Progenitor cell of endocrine pancreas (in vitro differentiated cells): ENCODE measurements around the gene USP17L20. TPM values are rescaled to one million over a fixed set of nuclear protein-coding genes. Genes with fewer than 3 reads are reported as not detected.
"Not testable (repeated sequence)": the region's sequence is repeated elsewhere in the genome, so short reads cannot be mapped to it uniquely, and the experiment has no call there.

Experiments
- DNase-seq: peaks from one replicate; pipeline ENCODE4 v3.0.0; 2021; ENCODE audit warnings: low spot score; ENCODE audit not compliant: unreplicated experiment
- H3K27ac Mint-ChIP-seq: 2 replicates; pipeline ENCODE4 v1.8.0; 2021; ENCODE audit warnings: mild to moderate bottlenecking, moderate library complexity, mixed read lengths
- H3K27me3 Mint-ChIP-seq: 2 replicates; pipeline ENCODE4 v1.8.0; 2021; ENCODE audit warnings: mixed read lengths
- H3K36me3 Mint-ChIP-seq: 2 replicates; pipeline ENCODE4 v1.8.0; 2022; ENCODE audit warnings: mixed read lengths; ENCODE audit not compliant: insufficient read depth
- H3K4me1 Mint-ChIP-seq: 2 replicates; pipeline ENCODE4 v1.8.0; 2021; ENCODE audit warnings: low read depth, mixed read lengths
- H3K4me3 Mint-ChIP-seq: 2 replicates; pipeline ENCODE4 v1.8.0; 2021; ENCODE audit warnings: low read depth, mild to moderate bottlenecking, moderate library complexity, mixed read lengths
- H3K9me3 Mint-ChIP-seq: 2 replicates; pipeline ENCODE4 v1.8.0; 2021; ENCODE audit warnings: low read depth, mixed read lengths
- total RNA-seq: library from RNA; stranded (reverse); gene quantifications from 2 replicates; pipeline ENCODE4 v1.2.1, GENCODE V29; 2021

Gene USP17L20
- total RNA-seq, 1 donor from 2014 or later: not detected

- H3K27ac Mint-ChIP-seq, DNase-seq, H3K36me3 Mint-ChIP-seq, H3K27me3 Mint-ChIP-seq, H3K4me3 Mint-ChIP-seq, H3K9me3 Mint-ChIP-seq, H3K4me1 Mint-ChIP-seq: not testable (repeated sequence)
Measured at GRCh38 chr4:9262572-9262971, 4.6 kb downstream of the USP17L20 start, which contains the start of gene USP17L21. TSS of gene USP17L21 (plus strand) at chr4:9262872. CDS start at chr4:9262872, 0 bp downstream.

- not testable (repeated sequence) for H3K27me3 Mint-ChIP-seq, H3K4me3 Mint-ChIP-seq, H3K27ac Mint-ChIP-seq, DNase-seq, H3K36me3 Mint-ChIP-seq, H3K4me1 Mint-ChIP-seq, H3K9me3 Mint-ChIP-seq
Measured at GRCh38 chr4:9267319-9267718, 9.4 kb downstream of the USP17L20 start, which contains the start of gene USP17L22. TSS of gene USP17L22 (plus strand) at chr4:9267619. CDS start at chr4:9267619, 0 bp downstream.

GRCh38 chr4:9271719-9272118 lies 13.8 kb downstream of the USP17L20 start:
- not testable (repeated sequence) for H3K27me3 Mint-ChIP-seq, H3K9me3 Mint-ChIP-seq, H3K27ac Mint-ChIP-seq, H3K36me3 Mint-ChIP-seq, H3K4me3 Mint-ChIP-seq, H3K4me1 Mint-ChIP-seq
- peak; percentile 22 for DNase-seq

Other genes with a start within 250 kb of the USP17L20 start
- gene FAM90A26, start 87.7 kb upstream of the USP17L20 start, total RNA-seq: not detected in 2 replicates
- not detected in 2 replicates for gene USP17L10, start 47.5 kb upstream of the USP17L20 start, total RNA-seq
- not detected in 2 replicates for gene USP17L11, start 42.7 kb upstream of the USP17L20 start, total RNA-seq
- not detected in 2 replicates for gene USP17L12, start 38.0 kb upstream of the USP17L20 start, total RNA-seq
- gene USP17L13, start 33.2 kb upstream of the USP17L20 start, total RNA-seq: not detected in 2 replicates
- not detected in 2 replicates for gene USP17L15, start 23.7 kb upstream of the USP17L20 start, total RNA-seq
- gene USP17L17, start 14.2 kb upstream of the USP17L20 start, total RNA-seq: not detected in 2 replicates
- gene USP17L18, start 9.5 kb upstream of the USP17L20 start, total RNA-seq: not detected in 2 replicates
- not detected in 2 replicates for gene USP17L19, start 4.7 kb upstream of the USP17L20 start, total RNA-seq
- not detected in 2 replicates for gene USP17L21, start 4.7 kb downstream of the USP17L20 start, total RNA-seq
- not detected in 2 replicates for gene USP17L22, start 9.5 kb downstream of the USP17L20 start, total RNA-seq
- gene USP17L24, start 67.0 kb downstream of the USP17L20 start, total RNA-seq: not detected in 2 replicates
- gene USP17L25, start 71.8 kb downstream of the USP17L20 start, total RNA-seq: not detected in 2 replicates
- not detected in 2 replicates for gene USP17L26, start 76.5 kb downstream of the USP17L20 start, total RNA-seq
- not detected in 2 replicates for gene USP17L5, start 81.3 kb downstream of the USP17L20 start, total RNA-seq
- not detected in 2 replicates for gene USP17L27, start 86.0 kb downstream of the USP17L20 start, total RNA-seq
- gene USP17L28, start 90.8 kb downstream of the USP17L20 start, total RNA-seq: not detected in 2 replicates
- not detected in 2 replicates for gene USP17L29, start 95.5 kb downstream of the USP17L20 start, total RNA-seq
- not detected in 2 replicates for gene USP17L30, start 105.0 kb downstream of the USP17L20 start, total RNA-seq
- not detected in 2 replicates for gene DEFB131A, start 186.3 kb downstream of the USP17L20 start, total RNA-seq